RPMI7951 (cell line): ENCODE measurements around the gene COA6. TPM values are rescaled to one million over a fixed set of nuclear protein-coding genes. Genes with fewer than 3 reads are reported as not detected.
"Not testable (repeated sequence)": the region's sequence is repeated elsewhere in the genome, so short reads cannot be mapped to it uniquely, and the experiment has no call there.

ENCODE experiments used
- DNase-seq: peaks from one replicate; pipeline ENCODE4 v3.0.0-alpha.2; 2012; ENCODE audit warnings: low read depth
- total RNA-seq: library from RNA; depleted of rRNA; stranded (reverse); fragments of >200 nt; shearing (Covaris generic); gene quantifications from 2 replicates; pipeline ENCODE4 v1.2.3, GENCODE V29; 2014

The COA6 gene
- total RNA-seq, 1 experiment from 2014 or later: 49.1 TPM

DNA sequence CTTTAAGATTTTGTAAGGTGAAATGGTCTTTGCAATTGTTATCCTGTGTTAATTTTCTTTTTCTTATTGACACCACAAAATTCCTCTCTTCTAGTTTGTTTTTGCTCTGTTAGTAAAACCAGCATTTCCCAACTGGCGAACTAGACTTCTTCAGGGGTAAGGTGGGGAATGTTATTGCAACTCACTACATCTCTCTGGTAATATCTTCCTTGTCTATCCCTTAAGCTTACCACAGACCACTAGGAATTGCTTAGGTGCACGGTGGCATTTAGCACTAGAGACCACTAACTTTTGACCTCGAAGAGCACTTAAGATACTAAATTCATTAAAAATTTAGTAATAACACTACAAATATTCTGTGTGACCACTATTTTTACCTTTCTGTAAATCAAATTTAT lies 4.2 kb upstream of the COA6 start:
- DNase-seq: no peak

DNA sequence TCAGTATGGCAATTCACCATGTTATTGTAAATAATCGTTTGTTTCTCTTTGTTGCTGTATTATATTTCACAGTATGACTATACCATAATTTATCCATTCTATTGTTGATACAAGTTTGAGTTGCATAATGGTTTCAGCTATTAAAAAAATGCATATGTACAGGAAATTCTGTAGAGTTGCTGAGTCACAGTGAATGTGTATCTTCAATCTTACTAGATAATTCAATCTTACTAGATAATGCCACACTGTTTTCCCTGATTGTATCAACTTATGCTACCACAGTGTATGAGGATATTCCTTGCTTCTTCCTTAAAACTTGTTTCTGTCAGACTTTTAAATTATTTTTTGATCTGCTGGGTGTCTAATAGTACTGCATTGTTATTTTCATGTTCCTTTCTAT lies 3.5 kb upstream of the COA6 start:
- DNase-seq: no peak

DNA sequence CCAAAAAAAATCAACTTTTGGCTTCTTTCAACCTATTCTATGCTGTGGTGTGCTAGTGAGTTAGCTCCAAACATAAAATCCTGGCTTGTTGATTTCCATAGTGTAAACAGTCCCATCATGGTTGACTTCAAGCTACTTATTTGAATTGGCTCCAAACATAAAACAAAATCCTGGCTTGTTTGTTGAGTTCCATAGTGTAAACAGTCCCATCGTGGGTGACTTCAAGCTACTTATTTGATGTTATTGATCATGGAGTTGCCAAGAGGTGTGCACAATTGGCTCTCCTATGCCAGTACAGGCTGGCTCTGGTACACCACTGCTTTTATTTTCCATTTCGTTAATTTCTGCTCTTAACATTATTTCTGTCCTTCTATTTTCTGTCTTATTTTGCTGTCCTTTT lies 1.8 kb upstream of the COA6 start:
- no peak for DNase-seq

DNA sequence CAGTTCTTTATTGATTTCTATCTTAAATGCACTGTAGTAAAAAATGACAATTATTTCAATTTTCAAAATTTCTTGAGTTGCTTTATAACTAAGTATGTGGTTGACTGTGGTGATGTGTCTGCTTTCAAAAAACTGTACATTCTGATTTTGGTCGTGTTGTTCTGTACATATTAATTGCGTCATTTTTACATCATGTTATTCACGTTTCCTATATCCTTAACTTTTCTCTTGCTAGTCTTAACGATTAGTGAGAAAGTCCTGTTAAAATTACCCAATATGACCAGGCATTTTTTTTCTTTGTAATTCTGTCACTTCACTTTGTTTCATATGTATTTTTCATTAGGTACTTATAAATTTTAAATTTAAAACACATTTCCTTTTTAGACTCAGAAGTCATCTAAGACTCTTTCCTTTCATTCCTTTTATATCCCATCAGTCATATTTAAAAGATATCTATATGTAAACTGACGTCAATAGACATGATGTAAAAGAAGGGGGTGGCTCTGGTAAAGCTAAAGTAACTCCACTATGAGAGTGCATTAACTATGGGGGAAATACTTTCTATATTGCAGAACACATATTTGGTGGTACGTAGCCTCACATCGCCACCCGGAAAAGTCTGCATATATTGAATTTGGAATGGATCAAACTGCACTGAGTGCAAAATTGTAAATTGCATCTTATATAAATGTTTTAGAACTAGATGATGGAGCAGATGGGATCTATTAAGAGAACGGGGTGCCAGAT lies 1.1 kb upstream of the COA6 start:
- DNase-seq: no peak

DNA sequence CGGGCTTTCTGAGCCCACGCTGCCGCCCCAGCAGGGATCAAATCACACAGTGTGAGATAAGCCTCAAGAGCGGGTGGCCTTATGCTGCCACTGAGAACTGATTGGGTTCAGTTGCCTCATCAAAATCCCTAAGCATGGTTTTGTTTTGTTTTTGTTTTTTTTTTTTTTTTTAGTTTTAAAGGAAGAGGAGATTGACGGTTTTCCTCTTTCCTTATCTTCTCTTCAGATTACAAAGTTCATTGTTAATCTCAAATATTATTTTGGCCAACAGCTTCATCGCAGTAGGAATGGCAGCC lies 651 bp downstream of the COA6 start:
- no peak for DNase-seq

DNA sequence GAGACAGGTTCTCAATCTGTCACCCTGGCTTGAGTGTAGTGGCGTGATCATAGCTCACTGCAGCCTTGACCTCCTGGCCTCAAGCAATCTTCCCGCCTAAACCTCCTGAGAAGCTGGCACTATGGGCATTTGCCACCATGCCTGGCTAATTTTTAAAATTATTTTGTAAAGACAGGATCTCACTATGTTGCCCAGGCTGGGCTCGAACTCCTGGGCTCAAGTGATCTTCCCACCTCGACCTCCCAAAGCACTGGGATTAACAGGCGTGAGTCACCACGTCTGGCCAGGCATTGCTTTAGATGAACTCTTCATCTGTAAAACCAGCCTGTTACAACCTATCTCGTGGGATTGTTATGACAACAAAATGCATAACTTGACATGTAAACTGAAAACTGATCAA lies 2.4 kb downstream of the COA6 start:
- no peak for DNase-seq

DNA sequence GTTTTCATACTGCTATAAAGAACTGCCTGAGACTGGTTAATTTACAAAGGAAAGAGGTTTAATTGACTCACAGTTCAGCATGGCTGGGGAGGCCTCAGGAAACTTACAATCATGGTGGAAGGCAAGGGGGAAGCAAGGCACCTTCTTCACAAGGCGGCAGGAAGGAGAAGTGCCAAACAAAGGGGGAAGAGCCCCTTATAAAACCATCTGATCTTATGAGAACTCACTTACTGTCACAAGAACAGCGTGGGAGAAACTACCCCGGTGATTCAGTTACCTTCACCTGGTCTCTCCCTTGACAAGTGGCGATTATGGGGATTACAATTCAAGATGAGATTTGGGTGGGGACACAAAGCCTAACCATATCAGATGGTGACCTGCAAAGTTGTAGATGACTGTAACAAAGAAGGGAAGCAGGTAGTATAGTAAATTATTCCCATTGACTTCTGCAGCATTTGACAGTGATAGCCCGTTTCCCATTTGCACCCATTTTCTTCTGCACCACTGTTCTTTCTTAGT lies 6.4 kb downstream of the COA6 start:
- not testable (repeated sequence) for DNase-seq

DNA sequence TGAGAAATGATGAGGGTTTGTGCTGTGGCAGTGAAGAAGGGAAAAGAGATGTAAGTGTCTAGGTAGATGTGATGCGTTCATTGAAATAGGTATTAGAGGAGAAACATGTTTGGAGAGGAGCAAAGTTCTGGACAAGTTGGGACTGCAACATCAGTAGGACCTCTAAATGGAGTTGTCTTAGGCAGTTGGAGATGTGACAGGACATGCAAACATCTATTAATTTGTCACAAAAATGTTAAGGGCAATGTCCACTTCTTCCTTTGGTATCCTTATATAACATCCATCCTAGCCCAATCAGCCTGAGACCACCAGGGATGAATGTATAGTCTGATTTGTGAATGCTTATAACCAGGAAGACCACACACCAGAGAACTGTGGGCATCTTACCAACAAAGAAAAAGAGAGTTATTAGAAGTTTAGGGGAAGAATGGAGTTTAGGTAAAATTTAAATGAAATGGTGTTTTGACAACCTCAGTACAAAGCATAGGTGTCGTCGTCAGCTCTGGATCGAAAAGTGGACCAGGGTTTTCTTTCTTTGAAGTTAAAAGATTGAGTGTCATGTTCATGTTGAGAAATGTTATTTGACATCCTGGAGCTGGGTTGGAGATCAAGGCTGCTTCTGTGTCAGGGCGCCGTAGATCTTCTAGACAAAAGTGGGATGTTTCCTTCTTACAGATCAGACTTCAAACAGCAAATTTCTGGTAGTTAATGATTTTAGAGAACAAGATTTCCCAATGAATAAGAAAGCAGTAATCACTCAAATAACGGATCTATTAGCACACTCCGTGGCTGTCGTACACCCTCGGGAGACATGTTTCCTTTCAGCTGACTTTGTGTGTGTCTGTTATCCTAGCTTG lies 8.7 kb downstream of the COA6 start:
- no peak for DNase-seq

DNA sequence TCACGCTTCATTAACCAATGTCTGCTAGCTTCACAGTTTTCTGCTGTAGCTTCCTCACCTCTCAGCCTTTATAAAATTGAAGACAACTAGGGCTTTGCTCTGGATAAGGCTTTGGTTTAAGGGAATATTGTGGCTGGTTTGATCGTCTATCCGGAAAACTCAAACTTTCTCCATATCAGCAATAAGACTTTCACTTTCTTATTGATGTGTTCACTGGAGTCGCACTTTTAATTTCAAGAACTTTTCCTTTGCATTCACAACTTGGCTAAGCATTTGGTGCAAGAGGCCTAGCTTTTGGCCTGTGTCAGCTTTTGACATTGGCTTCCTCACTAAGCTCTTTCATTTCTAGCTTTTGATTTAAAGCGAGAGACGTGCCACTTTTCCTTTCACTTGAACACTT lies 12.9 kb downstream of the COA6 start:
- DNase-seq: no peak

DNA sequence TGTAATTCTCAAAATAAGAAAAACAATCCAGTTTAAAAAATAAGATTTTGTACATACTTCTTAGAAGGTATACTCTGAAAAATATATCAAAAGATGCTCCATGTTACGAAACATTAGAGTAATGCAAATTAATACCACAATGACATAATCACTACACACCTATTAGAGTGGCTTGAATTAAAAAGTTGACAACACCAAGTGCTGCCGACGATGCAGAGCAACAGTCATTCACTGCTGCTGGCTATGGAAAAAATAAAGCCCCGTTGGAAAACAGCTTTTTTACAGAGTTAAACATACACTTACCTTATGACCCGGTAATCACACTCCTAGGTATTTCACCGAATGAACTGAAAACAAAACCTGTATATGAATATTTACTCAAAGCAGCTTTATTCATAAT lies 14.8 kb downstream of the COA6 start:
- no peak for DNase-seq

DNA sequence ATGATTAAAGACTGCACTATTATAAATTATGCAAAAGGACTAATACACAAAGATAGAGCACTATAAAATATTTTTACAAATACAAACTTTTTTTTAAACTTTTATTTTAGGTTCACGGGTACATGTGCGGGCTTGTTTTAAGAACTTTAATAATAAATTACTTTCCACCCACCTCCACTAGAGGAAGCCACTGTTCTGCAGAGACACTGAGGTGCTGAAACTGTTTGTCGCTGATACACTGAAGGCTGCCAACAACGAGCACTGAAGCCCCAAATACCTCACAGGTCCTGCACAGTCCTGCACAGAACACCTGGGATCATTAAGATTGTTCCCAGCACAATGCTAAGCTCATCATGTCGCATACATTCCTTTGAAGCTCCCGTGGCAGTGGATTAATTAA lies 19.9 kb downstream of the COA6 start:
- no peak for DNase-seq

DNA sequence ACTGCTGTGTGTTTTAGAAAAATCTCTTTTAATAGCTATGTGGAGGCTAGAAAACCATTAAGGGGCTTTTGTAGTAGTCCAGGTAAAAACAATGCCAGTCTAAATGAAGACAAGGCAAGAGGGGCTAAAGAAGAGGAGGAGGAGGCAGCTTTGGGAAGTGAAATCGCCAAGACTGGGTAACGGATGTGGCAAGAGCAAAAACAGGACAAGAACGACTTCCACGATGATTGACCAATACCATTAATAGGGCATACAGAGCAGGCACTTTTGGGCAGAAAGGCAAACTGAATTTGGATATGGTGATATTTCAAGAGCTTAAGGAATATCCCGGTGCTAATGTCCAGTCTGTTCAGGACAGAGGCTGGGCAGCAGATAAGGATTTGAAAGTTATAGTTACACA lies 22.0 kb downstream of the COA6 start:
- DNase-seq: no peak

DNA sequence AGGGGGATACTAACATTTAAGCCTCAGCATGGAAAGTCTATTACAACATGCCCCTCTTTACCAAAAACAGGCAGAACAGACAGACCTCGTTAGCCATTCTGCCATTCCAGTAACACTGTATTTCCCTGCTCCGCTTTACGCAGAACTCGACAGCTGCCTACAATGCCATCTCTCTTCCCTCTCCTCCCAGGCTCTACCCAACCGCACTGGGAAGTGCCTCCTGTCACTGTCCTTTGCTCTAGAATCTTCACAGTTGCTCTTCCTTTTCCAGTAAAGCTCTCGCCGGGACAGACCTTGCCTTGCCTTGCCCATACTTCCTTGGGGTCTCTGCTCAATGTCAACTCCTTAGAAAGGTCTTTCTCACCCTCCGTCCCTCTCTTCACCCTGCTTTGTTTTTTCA lies 22.8 kb downstream of the COA6 start:
- no peak for DNase-seq

DNA sequence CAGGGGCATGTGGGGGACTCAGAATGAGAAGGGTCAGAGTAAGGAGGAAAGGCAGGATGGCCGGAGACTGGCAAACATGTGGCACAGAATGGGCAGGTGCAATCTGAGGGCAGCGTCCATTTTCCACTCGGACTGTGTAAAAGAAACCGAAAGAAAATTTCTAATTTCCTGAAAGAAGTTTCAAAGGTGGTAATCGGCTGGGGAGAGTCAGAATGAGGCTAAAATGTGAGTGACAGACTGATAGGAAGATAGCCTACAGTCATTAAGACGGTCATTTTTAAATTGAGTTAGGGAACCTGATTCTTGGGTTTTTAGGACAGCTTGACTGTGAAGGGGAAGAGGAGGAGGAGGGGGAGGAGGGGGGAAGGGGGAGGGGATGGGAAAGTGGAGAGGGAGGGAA lies 23.6 kb downstream of the COA6 start:
- DNase-seq: no peak

DNA sequence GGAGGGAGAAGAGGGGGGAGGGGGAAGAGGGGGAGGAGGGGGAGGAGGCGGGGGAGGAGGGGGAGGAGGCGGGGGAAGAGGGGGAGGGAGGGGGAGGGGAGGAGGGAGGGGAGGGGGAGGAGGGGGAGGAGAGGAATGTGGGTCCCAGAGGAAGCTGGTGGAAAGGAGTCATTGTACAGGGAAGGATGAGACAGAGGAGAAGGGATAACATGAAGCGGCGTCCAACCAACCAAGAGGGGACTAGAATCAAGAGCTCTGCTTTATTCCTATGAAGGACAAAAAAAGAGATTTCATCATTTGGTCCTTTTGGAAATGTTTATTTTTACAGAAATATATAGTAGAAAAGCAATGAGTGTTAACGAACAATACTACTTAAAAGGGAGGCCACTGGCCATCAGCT lies 24.5 kb downstream of the COA6 start:
- no peak for DNase-seq

DNA sequence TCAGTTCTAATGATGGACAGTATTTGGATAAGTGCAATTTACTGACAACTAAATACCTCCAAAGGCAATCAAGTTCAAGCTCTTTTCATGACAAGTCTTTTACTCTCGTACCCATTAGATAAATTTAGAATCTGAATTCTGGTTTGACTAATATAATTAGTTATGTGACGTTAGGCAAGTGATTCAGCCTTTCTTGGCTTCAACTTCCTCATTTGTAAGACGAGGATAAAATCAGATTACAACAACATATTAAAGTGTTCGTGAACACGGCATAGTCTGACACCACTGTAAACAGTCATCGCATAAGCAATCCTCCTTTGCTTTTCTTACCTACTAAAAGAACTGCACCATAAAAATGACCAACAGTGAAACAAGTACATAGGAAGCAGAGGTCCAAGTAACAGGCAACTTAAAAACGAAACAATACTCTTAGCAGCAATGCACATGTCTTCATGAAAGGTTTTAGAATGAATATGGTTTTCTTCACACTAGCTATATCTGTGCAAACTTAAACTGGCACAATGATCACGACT lies 25.7 kb downstream of the COA6 start:
- DNase-seq: peak; percentile 9

DNA sequence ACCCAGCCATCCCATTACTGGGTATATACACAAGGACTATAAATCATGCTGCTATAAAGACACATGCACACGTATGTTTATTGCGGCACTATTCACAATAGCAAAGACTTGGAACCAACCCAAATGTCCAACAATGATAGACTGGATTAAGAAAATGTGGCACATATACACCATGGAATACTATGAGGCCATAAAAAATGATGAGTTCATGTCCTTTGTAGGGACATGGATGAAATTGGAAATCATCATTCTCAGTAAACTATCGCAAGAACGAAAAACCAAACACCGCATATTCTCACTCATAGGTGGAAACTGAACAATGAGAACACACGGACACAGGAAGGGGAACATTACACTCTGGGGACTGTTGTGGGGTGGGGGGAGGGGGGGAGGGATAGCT lies 26.3 kb downstream of the COA6 start:
- DNase-seq: not testable (repeated sequence)

DNA sequence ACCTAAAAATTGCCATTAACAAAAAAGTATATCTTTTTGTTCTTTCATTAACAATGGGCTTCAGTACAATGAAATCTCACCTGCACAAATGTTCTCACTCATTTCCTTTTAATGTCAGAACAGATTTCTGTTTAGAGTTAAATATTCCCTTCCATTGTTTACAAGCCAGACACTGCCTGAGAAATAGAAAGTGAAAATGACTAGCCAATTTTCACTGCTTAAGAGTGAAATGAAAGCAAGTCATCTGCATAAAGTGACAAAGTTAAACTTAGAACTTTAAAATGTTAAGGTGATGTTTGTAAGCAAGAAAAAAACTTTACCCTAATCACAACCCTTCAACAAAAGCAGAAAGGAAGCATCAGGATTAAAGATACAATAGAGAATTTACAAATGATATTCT lies 27.5 kb downstream of the COA6 start:
- no peak for DNase-seq

DNA sequence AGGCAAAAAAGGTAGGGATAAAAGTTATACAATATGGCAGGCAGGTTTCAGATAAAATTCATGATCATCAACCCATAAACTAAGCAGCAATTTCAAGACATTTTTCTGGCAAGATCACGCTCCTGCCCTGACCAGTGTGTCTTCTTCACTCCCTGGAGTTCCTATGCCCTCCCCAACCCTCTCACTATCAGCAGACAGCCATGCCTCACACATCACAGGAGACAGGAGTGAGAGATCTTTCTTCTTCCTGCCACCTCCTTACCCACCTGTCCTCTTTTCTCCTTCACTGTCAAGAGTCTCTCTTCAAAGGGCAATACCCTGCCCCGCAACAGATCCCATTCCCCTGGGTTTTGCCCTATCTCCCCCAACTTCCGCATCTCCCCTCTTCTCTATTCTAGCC lies 28.4 kb downstream of the COA6 start:
- DNase-seq: no peak

DNA sequence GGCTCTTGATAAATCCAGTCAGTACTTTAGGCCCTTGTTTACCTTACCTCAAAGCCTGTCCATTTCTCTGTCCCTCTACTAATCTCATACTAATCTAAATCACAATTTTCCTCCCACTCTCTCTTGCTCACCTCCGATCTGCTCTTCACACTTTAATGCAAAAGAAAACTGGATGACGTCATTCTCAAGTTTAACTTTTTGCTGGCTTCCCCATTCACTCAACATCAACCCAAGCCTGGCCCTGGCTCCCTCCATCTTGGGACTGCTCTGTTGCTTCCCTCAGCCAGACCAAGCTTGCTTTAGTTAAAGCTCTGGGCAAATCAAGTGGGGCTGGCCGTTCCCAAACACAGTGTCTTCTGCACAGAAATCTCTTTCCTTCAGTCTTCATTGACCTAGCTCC lies 29.7 kb downstream of the COA6 start:
- no peak for DNase-seq

DNA sequence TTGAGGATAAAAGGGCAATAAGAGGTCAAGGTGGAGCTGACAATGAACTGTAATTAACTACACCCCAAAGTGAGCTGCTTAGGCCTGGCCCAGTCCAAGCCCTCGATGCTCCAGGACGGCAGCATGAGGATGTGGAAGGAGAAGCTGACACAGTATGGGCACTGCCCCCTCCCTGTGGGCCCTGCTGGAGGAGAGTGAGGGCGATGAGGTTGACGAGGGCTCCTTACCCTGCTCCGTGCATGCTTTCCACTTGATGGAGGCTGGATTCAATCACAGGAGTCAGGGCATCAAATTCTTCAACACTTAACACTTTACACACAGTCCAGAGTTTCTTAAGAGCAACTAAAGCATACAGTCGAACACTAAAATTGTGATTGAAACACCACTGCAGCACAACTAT lies 32.4 kb downstream of the COA6 start:
- no peak for DNase-seq

DNA sequence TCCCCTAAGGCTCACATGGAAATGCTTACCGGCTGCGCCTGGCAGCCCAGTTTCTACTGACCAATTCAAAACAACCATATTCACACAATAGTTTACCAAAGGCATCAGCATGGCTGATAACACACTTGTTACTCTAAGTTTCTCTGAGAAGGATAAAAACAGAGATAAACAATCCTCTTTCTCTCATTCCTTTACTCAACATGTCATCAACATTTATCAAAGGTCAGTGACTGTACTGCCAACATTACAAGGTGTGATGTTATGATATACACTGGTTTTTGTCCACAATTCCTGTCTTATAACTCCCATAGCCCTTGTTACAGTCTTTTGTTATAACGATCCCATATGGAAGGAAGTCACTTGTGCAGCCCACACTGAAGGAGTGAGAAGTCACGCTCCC lies 33.6 kb downstream of the COA6 start:
- no peak for DNase-seq

DNA sequence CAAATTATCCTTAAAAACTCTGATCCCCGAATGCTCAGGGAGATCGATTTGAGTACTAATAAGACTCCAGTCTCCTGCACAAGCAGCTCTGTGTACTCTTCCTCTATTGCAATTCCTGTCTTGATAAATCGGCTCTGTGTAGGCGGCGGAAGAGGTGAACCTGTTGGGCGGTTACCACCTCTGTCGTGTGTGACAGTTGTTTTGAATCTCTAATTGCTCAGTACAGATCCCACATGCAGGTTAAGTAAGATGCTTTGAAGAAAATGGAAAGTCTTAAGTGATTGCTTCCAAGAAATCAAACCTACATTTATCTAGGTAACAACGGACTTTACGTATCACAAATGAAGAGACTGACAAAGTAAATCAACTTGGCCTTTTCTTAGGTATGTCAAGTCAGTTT lies 35.5 kb downstream of the COA6 start:
- DNase-seq: no peak
